IPS-18a (cell line): ENCODE measurements around the gene SIPA1L3.

Experiments
- H3K27ac ChIP-seq: one replicate; pipeline ENCODE4 v1.5.1; 2013; ENCODE audit warnings: low read length
- H3K27me3 ChIP-seq: one replicate; pipeline ENCODE4 v1.6.1; 2013; ENCODE audit warnings: mild to moderate bottlenecking, low read length; ENCODE audit not compliant: control insufficient read depth, insufficient read depth
- H3K36me3 ChIP-seq: one replicate; pipeline ENCODE4 v1.6.1; 2013; ENCODE audit warnings: low read depth, low read length; ENCODE audit not compliant: control insufficient read depth
- H3K4me1 ChIP-seq: one replicate; pipeline ENCODE4 v1.6.1; 2013; ENCODE audit warnings: low read depth, low read length; ENCODE audit not compliant: control insufficient read depth
- H3K4me3 ChIP-seq: one replicate; pipeline ENCODE4 v1.5.1; 2013; ENCODE audit warnings: low read length
- H3K9ac ChIP-seq: one replicate; pipeline ENCODE4 v1.6.1; 2013; ENCODE audit warnings: mild to moderate bottlenecking, low read length, moderate library complexity
- H3K9me3 ChIP-seq: one replicate; pipeline ENCODE4 v1.6.1; 2013; ENCODE audit warnings: low read depth, low read length; ENCODE audit not compliant: control insufficient read depth

The SIPA1L3 gene

GRCh38 chr19:38143847-38144246 lies 236.8 kb downstream of the SIPA1L3 start:
- Histone ChIP-seq H3K27me3 (no peaks in the 10 kb centered on the region), H3K27ac (no peak overlapping the region), H3K9me3 (no peaks in the 10 kb centered on the region), H3K4me1 (no peaks in the 10 kb centered on the region), H3K9ac (no peak overlapping the region), H3K4me3 (no peak overlapping the region), H3K36me3 (peaks cover 4% of the 10 kb centered on the region)

GRCh38 chr19:38144667-38145066 lies 237.7 kb downstream of the SIPA1L3 start:
- no peaks in the 10 kb centered on the region for H3K9me3 ChIP-seq
- no peaks in the 10 kb centered on the region for H3K4me1 ChIP-seq
- H3K27me3 ChIP-seq, result no peaks in the 10 kb centered on the region
- H3K4me3 ChIP-seq, result no peak overlapping the region
- peaks cover 4% of the 10 kb centered on the region for H3K36me3 ChIP-seq
- H3K9ac ChIP-seq, result no peak overlapping the region
- no peak overlapping the region for H3K27ac ChIP-seq

- Histone ChIP-seq H3K36me3 (peaks cover 4% of the 10 kb centered on the region), H3K27ac (no peak overlapping the region), H3K4me1 (no peaks in the 10 kb centered on the region), H3K9me3 (no peaks in the 10 kb centered on the region), H3K9ac (no peak overlapping the region), H3K4me3 (no peak overlapping the region), H3K27me3 (no peaks in the 10 kb centered on the region)
Observed at GRCh38 chr19:38145623-38146022, 238.6 kb downstream of the SIPA1L3 start.

- Histone ChIP-seq H3K4me3 (no peak overlapping the region), H3K27ac (no peak overlapping the region), H3K36me3 (peaks cover 8% of the 10 kb centered on the region), H3K9me3 (no peaks in the 10 kb centered on the region), H3K27me3 (no peaks in the 10 kb centered on the region), H3K9ac (no peak overlapping the region), H3K4me1 (no peaks in the 10 kb centered on the region)
Observed at GRCh38 chr19:38148337-38148736, 241.3 kb downstream of the SIPA1L3 start.

GRCh38 chr19:38149661-38150061 lies 242.7 kb downstream of the SIPA1L3 start:
- Histone ChIP-seq H3K27me3 (no peaks in the 10 kb centered on the region), H3K9ac (no peak overlapping the region), H3K9me3 (no peaks in the 10 kb centered on the region), H3K27ac (no peak overlapping the region), H3K4me3 (no peak overlapping the region), H3K4me1 (no peaks in the 10 kb centered on the region), H3K36me3 (peaks cover 5% of the 10 kb centered on the region)

- Histone ChIP-seq H3K4me3 (no peak overlapping the region), H3K4me1 (no peaks in the 10 kb centered on the region), H3K27ac (no peak overlapping the region), H3K36me3 (peaks cover 5% of the 10 kb centered on the region), H3K27me3 (no peaks in the 10 kb centered on the region), H3K9ac (no peak overlapping the region), H3K9me3 (no peaks in the 10 kb centered on the region)
Observed at GRCh38 chr19:38151242-38151641, 244.2 kb downstream of the SIPA1L3 start.

- no peak overlapping the region for H3K4me3 ChIP-seq
- no peaks in the 10 kb centered on the region for H3K4me1 ChIP-seq
- H3K36me3 ChIP-seq, result peaks cover 5% of the 10 kb centered on the region
- H3K9ac ChIP-seq, result no peak overlapping the region
- no peaks in the 10 kb centered on the region for H3K27me3 ChIP-seq
- no peaks in the 10 kb centered on the region for H3K9me3 ChIP-seq
- H3K27ac ChIP-seq, result no peak overlapping the region
Observed at GRCh38 chr19:38152461-38153379, 245.7 kb downstream of the SIPA1L3 start.

GRCh38 chr19:38155453-38155852 lies 248.4 kb downstream of the SIPA1L3 start:
- Histone ChIP-seq H3K27me3 (no peaks in the 10 kb centered on the region), H3K27ac (no peak overlapping the region), H3K4me3 (no peak overlapping the region), H3K4me1 (no peaks in the 10 kb centered on the region), H3K9ac (no peak overlapping the region), H3K9me3 (no peaks in the 10 kb centered on the region), H3K36me3 (peaks cover 9% of the 10 kb centered on the region)

- Histone ChIP-seq H3K9ac (no peak overlapping the region), H3K9me3 (no peaks in the 10 kb centered on the region), H3K27me3 (no peaks in the 10 kb centered on the region), H3K27ac (no peak overlapping the region), H3K4me1 (no peaks in the 10 kb centered on the region), H3K4me3 (no peak overlapping the region), H3K36me3 (peaks cover 13% of the 10 kb centered on the region)
Observed at GRCh38 chr19:38158730-38159129, 251.7 kb downstream of the SIPA1L3 start.

- no peaks in the 10 kb centered on the region for H3K9me3 ChIP-seq
- no peaks in the 10 kb centered on the region for H3K4me1 ChIP-seq
- no peak overlapping the region for H3K9ac ChIP-seq
- no peak overlapping the region for H3K27ac ChIP-seq
- peaks cover 23% of the 10 kb centered on the region for H3K36me3 ChIP-seq
- no peak overlapping the region for H3K4me3 ChIP-seq
- no peaks in the 10 kb centered on the region for H3K27me3 ChIP-seq
Observed at GRCh38 chr19:38162094-38162493, 255.1 kb downstream of the SIPA1L3 start.

- Histone ChIP-seq H3K9me3 (no peaks in the 10 kb centered on the region), H3K36me3 (peaks cover 28% of the 10 kb centered on the region), H3K27ac (no peak overlapping the region), H3K27me3 (no peaks in the 10 kb centered on the region), H3K4me1 (no peaks in the 10 kb centered on the region), H3K4me3 (no peak overlapping the region), H3K9ac (no peak overlapping the region)
Observed at GRCh38 chr19:38162632-38163031, 255.6 kb downstream of the SIPA1L3 start.
